Mesenchymal stem cell (in vitro differentiated cells and primary cell): ENCODE data around the gene LOX. TPM values are rescaled to one million over a fixed set of nuclear protein-coding genes. Genes with fewer than 3 reads are reported as not detected.

Source experiments
- DNase-seq: peaks from one replicate; pipeline ENCODE4 v3.0.0-alpha.2; 2013
- H2AFZ ChIP-seq: one replicate; pipeline ENCODE4 v1.6.1; 2013; ENCODE audit warnings: low read depth, mild to moderate bottlenecking, control low read depth, inconsistent platforms, low read length, moderate library complexity
- H2AK5ac ChIP-seq: 2 replicates; pipeline ENCODE4 v1.6.1; 2013; ENCODE audit warnings: low read length, moderate library complexity, mild to moderate bottlenecking, inconsistent platforms; ENCODE audit not compliant: severe bottlenecking
- H2BK120ac ChIP-seq: one replicate; pipeline ENCODE4 v1.6.1; 2013; ENCODE audit warnings: low read depth, mild to moderate bottlenecking, inconsistent platforms, low read length, moderate library complexity
- H2BK12ac ChIP-seq, 2 experiments: one replicate each; pipeline ENCODE4 v1.6.1; 2013; ENCODE audit warnings: inconsistent platforms in 2 of 2, low read length in 2 of 2, mild to moderate bottlenecking in 2 of 2, moderate library complexity in 2 of 2, control low read depth in 1 of 2
- H2BK15ac ChIP-seq: one replicate; pipeline ENCODE4 v1.6.1; 2013; ENCODE audit warnings: mild to moderate bottlenecking, low read depth, inconsistent platforms; ENCODE audit not compliant: poor library complexity, severe bottlenecking
- H2BK5ac ChIP-seq: 2 replicates; pipeline ENCODE4 v1.6.1; 2013; ENCODE audit warnings: low read depth, mild to moderate bottlenecking, low read length, control low read depth, inconsistent platforms; ENCODE audit not compliant: poor library complexity, severe bottlenecking
- H3K14ac ChIP-seq, 2 experiments: one replicate each; pipeline ENCODE4 v1.6.1; 2013; ENCODE audit warnings: inconsistent platforms in 2 of 2, low read length in 2 of 2, control low read depth in 1 of 2, mild to moderate bottlenecking in 1 of 2, moderate library complexity in 1 of 2
- H3K18ac ChIP-seq, 2 experiments: one replicate each; pipeline ENCODE4 v1.6.1; 2013; ENCODE audit warnings: inconsistent platforms in 2 of 2, low read length in 2 of 2, control low read depth in 1 of 2, low read depth in 1 of 2, mild to moderate bottlenecking in 1 of 2
- H3K23ac ChIP-seq, 2 experiments: one replicate each; pipeline ENCODE4 v1.6.1; 2013; ENCODE audit warnings: inconsistent platforms in 2 of 2, low read length in 2 of 2, mild to moderate bottlenecking in 2 of 2, moderate library complexity in 2 of 2, control low read depth in 1 of 2
- H3K27ac ChIP-seq: 2 replicates; pipeline ENCODE4 v1.5.1; 2013; ENCODE audit warnings: mild to moderate bottlenecking, moderate library complexity, low read length, control low read depth, inconsistent platforms; ENCODE audit not compliant: poor library complexity, severe bottlenecking
- H3K27me3 ChIP-seq, 2 experiments: 2 replicates each; pipeline versions ENCODE4 v1.6.1 to v1.7.0; 2013; ENCODE audit warnings: low read length in 2 of 2, mild to moderate bottlenecking in 2 of 2, moderate library complexity in 2 of 2, control low read depth in 1 of 2, inconsistent platforms in 1 of 2; ENCODE audit not compliant: control insufficient read depth in 1 of 2, insufficient read depth in 1 of 2
- H3K36me3 ChIP-seq, 2 experiments: 2 replicates each; pipeline versions ENCODE4 v1.6.1 to v1.7.0; 2013; ENCODE audit warnings: low read length in 2 of 2, control low read depth in 1 of 2, inconsistent platforms in 1 of 2, low read depth in 1 of 2, mild to moderate bottlenecking in 1 of 2; ENCODE audit not compliant: insufficient read depth in 2 of 2, control insufficient read depth in 1 of 2
- H3K4ac ChIP-seq, 2 experiments: one replicate each; pipeline ENCODE4 v1.6.1; 2013; ENCODE audit warnings: inconsistent platforms in 2 of 2, low read length in 2 of 2, mild to moderate bottlenecking in 2 of 2, moderate library complexity in 2 of 2, control low read depth in 1 of 2, low read depth in 1 of 2
- H3K4me1 ChIP-seq: 2 replicates; pipeline ENCODE4 v1.6.1; 2013; ENCODE audit warnings: low read depth, low read length, control low read depth; ENCODE audit not compliant: control insufficient read depth, insufficient read depth
- H3K4me2 ChIP-seq: 2 replicates; pipeline ENCODE4 v1.6.1; 2013; ENCODE audit warnings: low read length, mild to moderate bottlenecking, inconsistent platforms; ENCODE audit not compliant: poor library complexity, severe bottlenecking
- H3K4me3 ChIP-seq, 2 experiments: 2 replicates each; pipeline versions ENCODE4 v1.5.1 to v1.7.0; 2013; ENCODE audit warnings: low read length in 2 of 2, mild to moderate bottlenecking in 2 of 2, control low read depth in 1 of 2, low read depth in 1 of 2; ENCODE audit not compliant: insufficient read depth in 1 of 2
- H3K79me1 ChIP-seq: replicated peaks from 2 replicates; pipeline ENCODE4 v1.6.1; 2013; ENCODE audit warnings: mild to moderate bottlenecking, control low read depth, low read length, inconsistent platforms; ENCODE audit not compliant: poor library complexity, severe bottlenecking
- H3K9ac ChIP-seq: 2 replicates; pipeline ENCODE4 v1.7.0; 2013; ENCODE audit warnings: mild to moderate bottlenecking, low read length, moderate library complexity
- H3K9me3 ChIP-seq: 2 replicates; pipeline ENCODE4 v1.7.0; 2013; ENCODE audit warnings: mild to moderate bottlenecking, low read length; ENCODE audit not compliant: control insufficient read depth
- H4K8ac ChIP-seq: one replicate; pipeline ENCODE4 v1.6.1; 2013; ENCODE audit warnings: inconsistent platforms, mild to moderate bottlenecking, low read length, moderate library complexity
- H4K91ac ChIP-seq: one replicate; pipeline ENCODE4 v1.6.1; 2013; ENCODE audit warnings: mild to moderate bottlenecking, low read length, inconsistent platforms
- WGBS: methylation state at CpG from one replicate; pipeline ENCODE4 v1.1.7; 2013; ENCODE audit warnings: mixed read lengths; 5-methylcytosine and 5-hydroxymethylcytosine counted together
- polyA plus RNA-seq, 2 experiments: library from polyadenylated mRNA; stranded (reverse); fragments of 200-250 nt; gene quantifications; one replicate each; pipeline ENCODE4 v1.2.3, GENCODE V29; 2013

The LOX gene
- polyA plus RNA-seq (2013, experiment 1 of 2), result 548 TPM
- 550 TPM for polyA plus RNA-seq (2013, experiment 2 of 2)

DNA sequence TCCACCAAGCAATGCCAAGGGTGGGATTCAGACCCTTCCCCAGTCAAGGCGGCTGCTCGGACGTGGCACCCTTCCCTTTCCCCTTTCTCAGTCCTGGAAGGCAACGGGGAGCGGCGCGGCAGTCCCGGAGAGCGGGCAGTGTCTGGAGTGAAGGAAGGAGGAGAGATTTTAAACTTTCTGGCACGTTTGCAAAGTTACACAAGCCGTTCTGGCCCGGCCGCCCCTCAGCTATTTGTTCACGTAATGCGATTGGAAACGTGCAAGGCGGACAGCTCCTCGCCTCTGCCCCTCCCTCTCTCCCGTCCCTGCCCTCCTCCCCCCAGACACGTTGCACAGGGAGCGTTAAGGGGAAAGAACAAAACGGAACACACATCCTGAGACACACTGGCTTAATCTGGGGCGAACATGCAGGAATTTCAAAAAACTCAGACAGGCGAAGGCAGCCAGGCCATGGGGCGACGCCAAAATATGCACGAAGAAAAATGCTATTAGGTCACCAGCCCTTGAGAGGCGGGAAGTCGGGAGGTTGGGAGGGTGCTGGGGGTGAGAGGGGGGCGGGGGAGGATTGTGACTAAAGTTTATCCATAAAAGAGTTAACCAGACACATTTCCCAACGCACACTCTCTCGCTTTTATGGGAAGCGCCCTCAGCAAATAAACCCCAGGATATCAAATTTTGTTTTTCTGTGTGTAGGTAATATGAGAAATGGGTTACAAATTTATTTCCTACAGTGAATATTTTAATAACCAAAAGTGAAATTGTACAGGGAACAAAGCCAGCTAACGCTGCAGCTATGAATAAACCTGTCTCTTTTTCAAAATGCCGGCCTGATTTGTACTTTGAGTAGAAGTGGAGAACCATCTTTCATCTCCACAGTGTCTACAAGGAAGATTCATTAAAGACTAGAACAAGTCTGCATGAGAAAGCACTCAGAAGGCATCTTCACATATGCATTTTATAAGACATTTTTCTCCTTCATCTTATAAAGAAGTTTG, at the start of gene LOX:
LOX (minus strand) TSS at position 144 of the 995 bp plus-strand sequence. CDS start 274 bp downstream, outside the sequence.
- H3K9ac ChIP-seq, result peak within 1 kb of the TSS; percentile 97
- peak; percentile 94 for DNase-seq
- H2AFZ ChIP-seq, result peak within 1 kb of the TSS; percentile 67
- no peaks in the 10 kb centered on the region for H3K9me3 ChIP-seq
- peak within 1 kb of the TSS; percentile 55 to 75 for H2BK12ac ChIP-seq
- H3K4me2 ChIP-seq, result peak within 1 kb of the TSS; percentile 77
- H3K79me1 ChIP-seq, result peaks cover 2% of the 10 kb centered on the region
- peak within 1 kb of the TSS; percentile 98 for H4K91ac ChIP-seq
- H2BK15ac ChIP-seq, result peak within 1 kb of the TSS; percentile 99
- peak within 1 kb of the TSS in 1 of 2 experiments; percentile 68 for H3K14ac ChIP-seq
- no peaks in the 10 kb centered on the region for H3K27me3 ChIP-seq
- no peaks in the 10 kb centered on the region for H3K4me1 ChIP-seq
- H3K4ac ChIP-seq, result peak within 1 kb of the TSS; percentile 98 to 100
- H3K18ac ChIP-seq, result peak within 1 kb of the TSS; percentile 84 to 99
- H3K23ac ChIP-seq, result peak within 1 kb of the TSS; percentile 54 to 97
- H2AK5ac ChIP-seq, result no peak within 1 kb of the TSS
- peak within 1 kb of the TSS; percentile 97 for H4K8ac ChIP-seq
- H3K4me3 ChIP-seq, result peak within 1 kb of the TSS; percentile 71 to 96
- H3K36me3 ChIP-seq, result peaks cover 0 to 19% of the 10 kb centered on the region in 2 experiments
- H2BK5ac ChIP-seq, result no peak within 1 kb of the TSS
- peak within 1 kb of the TSS; percentile 87 for H3K27ac ChIP-seq
- 3% methylated on average over 21 of the region's 35 CpGs for WGBS
- peak within 1 kb of the TSS; percentile 69 for H2BK120ac ChIP-seq

DNA sequence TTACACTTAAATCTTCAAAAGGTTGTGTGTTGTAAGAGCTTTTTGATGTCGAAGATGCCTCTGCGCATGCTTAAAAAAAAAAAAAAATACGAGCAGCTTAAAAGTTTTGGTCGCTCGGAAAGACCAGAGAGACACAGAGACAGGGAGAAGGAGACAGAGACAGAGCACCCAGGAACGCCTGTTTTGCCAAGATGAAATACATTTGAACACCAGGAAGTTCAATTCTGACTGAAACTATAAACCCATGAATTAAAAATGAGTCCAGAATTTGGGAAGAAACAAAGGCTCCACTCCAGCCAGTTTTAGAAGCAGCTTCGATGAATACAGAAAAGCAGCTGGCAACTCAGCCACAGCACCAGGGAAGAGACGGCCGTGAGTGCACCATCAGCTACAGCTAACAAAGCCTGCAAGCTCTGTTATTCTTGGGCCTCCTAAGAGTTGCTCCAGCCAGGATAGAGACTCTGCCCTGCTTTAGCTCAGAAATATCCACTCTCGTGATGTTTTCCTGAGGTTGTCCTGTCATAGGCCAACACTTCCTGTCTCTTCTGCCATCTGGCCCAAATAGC, 48.8 kb upstream of the LOX start:
- Histone ChIP-seq H2BK12ac (peak overlapping the region in 1 of 2 experiments; percentile 66), H4K8ac (no peak overlapping the region), H2BK5ac (no peak overlapping the region), H3K9ac (peak overlapping the region; percentile 90), H3K14ac (no peak overlapping the region), H2AFZ (peak overlapping the region; percentile 36), H2BK15ac (no peak overlapping the region), H3K18ac (no peak overlapping the region), H3K23ac (no peak overlapping the region), H2BK120ac (no peak overlapping the region), H3K9me3 (no peaks in the 10 kb centered on the region), H3K4me1 (peaks cover 2% of the 10 kb centered on the region), H3K4me3 (peak overlapping the region in 1 of 2 experiments; percentile 36), H3K79me1 (no peaks in the 10 kb centered on the region), H4K91ac (no peak overlapping the region), H3K27ac (no peak overlapping the region), H3K36me3 (no peaks in the 10 kb centered on the region), H3K4ac (no peak overlapping the region), H3K27me3 (no peaks in the 10 kb centered on the region), H2AK5ac (no peak overlapping the region), H3K4me2 (no peak overlapping the region)
- no peak for DNase-seq
- 85% methylated on average over 10 of the region's 10 CpGs for WGBS

DNA sequence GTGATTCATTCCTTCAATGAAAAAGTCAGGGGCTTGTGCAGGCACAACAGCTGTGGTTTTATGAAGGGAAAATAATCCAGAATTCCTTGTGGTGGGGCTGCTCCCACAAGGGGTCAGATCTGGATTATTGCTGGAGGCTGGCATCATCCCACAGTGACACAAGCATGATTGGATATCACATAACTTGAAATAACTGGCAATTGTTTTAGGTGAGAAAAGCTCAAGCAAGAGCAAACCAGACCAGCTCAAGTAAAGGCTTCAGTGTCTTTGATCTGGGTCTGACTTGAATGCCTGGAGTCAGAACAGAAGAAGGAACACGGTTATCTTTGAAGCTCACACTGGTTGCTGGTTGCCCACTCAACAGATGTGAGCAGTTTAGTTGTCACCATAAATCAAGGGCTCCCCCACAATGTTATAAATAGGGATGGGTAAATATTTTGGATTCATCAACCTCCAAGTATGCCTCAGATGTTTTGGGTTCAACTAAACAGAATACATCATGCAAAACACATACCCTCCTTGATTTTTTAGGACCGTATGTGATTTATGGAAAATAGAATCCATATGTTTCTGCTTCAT, 48.2 kb upstream of the LOX start:
- Histone ChIP-seq H3K79me1 (no peaks in the 10 kb centered on the region), H2AK5ac (no peak overlapping the region), H3K4me1 (peaks cover 2% of the 10 kb centered on the region), H2BK12ac (no peak overlapping the region), H3K4ac (no peak overlapping the region), H4K8ac (no peak overlapping the region), H3K27me3 (no peaks in the 10 kb centered on the region), H3K9ac (peak overlapping the region; percentile 90), H2AFZ (no peak overlapping the region), H2BK5ac (no peak overlapping the region), H3K4me3 (no peak overlapping the region), H3K18ac (no peak overlapping the region), H3K14ac (no peak overlapping the region), H3K36me3 (no peaks in the 10 kb centered on the region), H2BK15ac (no peak overlapping the region), H4K91ac (no peak overlapping the region), H3K27ac (no peak overlapping the region), H3K9me3 (no peaks in the 10 kb centered on the region), H2BK120ac (no peak overlapping the region), H3K4me2 (no peak overlapping the region), H3K23ac (no peak overlapping the region)
- peak; percentile 63 for DNase-seq
- 7% methylated on average over 1 of the region's 2 CpGs for WGBS

GRCh38 chr5:122124766-122125165, 46.7 kb upstream of the LOX start:
- Histone ChIP-seq H4K91ac (no peak overlapping the region), H3K9ac (no peak overlapping the region), H3K27ac (no peak overlapping the region), H3K4me3 (no peak overlapping the region), H3K14ac (no peak overlapping the region), H3K18ac (no peak overlapping the region), H3K27me3 (no peaks in the 10 kb centered on the region), H3K79me1 (no peaks in the 10 kb centered on the region), H3K4me2 (no peak overlapping the region), H4K8ac (no peak overlapping the region), H2BK120ac (no peak overlapping the region), H2AFZ (no peak overlapping the region), H2BK12ac (no peak overlapping the region), H3K9me3 (no peaks in the 10 kb centered on the region), H3K4ac (no peak overlapping the region), H3K36me3 (no peaks in the 10 kb centered on the region), H2BK15ac (no peak overlapping the region), H3K4me1 (peaks cover 2% of the 10 kb centered on the region), H2BK5ac (no peak overlapping the region), H2AK5ac (no peak overlapping the region), H3K23ac (no peak overlapping the region)
- 94% methylated on average over 2 of the region's 2 CpGs for WGBS
- DNase-seq, result no peak
